Uterus (tissue), 2 donors: ENCODE measurements around the gene CIAO3.

ENCODE experiments used
- CTCF ChIP-seq, 4 experiments: fragments of 200-600 bp in 2 of 4; fragments of 450-650 bp in 2 of 4; sonication (generic) in 2 of 4; IDR thresholded peaks; one replicate each; pipeline ENCODE4 v1.5.1; 2016 to 2019; ENCODE audit warnings: antibody characterized with exemption in 4 of 4, mild to moderate bottlenecking in 2 of 4, moderate library complexity in 1 of 4
- POLR2A ChIP-seq, 2 donors: fragments of 450-650 bp; IDR thresholded peaks; one replicate each; pipeline ENCODE4 v1.6.1; 2016; ENCODE audit warnings: antibody characterized with exemption in 2 of 2, mild to moderate bottlenecking in 1 of 2, moderate library complexity in 1 of 2

GRCh38 chr16:772959-773358 lies 32.2 kb upstream of the CIAO3 start:
- no peak for TF ChIP-seq CTCF (IDR thresholded peaks at IDR 0.05)
- no peak for TF ChIP-seq POLR2A (IDR thresholded peaks at IDR 0.05)
